Activated CD4-positive, alpha-beta memory T cell treated with anti-CD3 and anti-CD28 coated beads, Interleukin-2, amount 10 ng/mL, durations not matched to agents 7 days and 5 days (primary cell): ENCODE results near the gene GLIS1. TPM values are rescaled to one million over a fixed set of nuclear protein-coding genes. Genes with fewer than 3 reads are reported as not detected.

Experiments used
- CTCF ChIA-PET: fragments of 350-600 bp; sonication (Branson Sonifier 250); formaldehyde crosslinking; loops from one replicate; lab custom pipeline; 2021; ENCODE audit warnings: antibody characterized with exemption, inconsistent platforms; lab: Charles Lee
- POLR2A ChIA-PET: fragments of 350-600 bp; sonication (Branson Sonifier 250); formaldehyde crosslinking; loops from one replicate; lab custom pipeline; 2021; ENCODE audit warnings: antibody characterized with exemption; lab: Charles Lee
- DNase-seq: peaks from one replicate; pipeline ENCODE4 v3.0.0-alpha.2; 2020
- H3K27ac Mint-ChIP-seq: one replicate; pipeline ENCODE4 v1.8.0; 2021; ENCODE audit warnings: mild to moderate bottlenecking, mixed read lengths
- H3K27me3 Mint-ChIP-seq: one replicate; pipeline ENCODE4 v1.8.0; 2021; ENCODE audit warnings: mixed read lengths
- H3K36me3 Mint-ChIP-seq: one replicate; pipeline ENCODE4 v1.8.0; 2021; ENCODE audit warnings: low read depth, mixed read lengths
- H3K4me1 Mint-ChIP-seq: one replicate; pipeline ENCODE4 v1.8.0; 2021; ENCODE audit warnings: mixed read lengths
- H3K4me3 Mint-ChIP-seq: one replicate; pipeline ENCODE4 v1.8.0; 2021; ENCODE audit warnings: mild to moderate bottlenecking, mixed read lengths
- H3K9me3 Mint-ChIP-seq: one replicate; pipeline ENCODE4 v1.8.0; 2021; ENCODE audit warnings: mixed read lengths
- total RNA-seq, 2 experiments: library from RNA; stranded (reverse); gene quantifications; one replicate each; pipeline ENCODE4 v1.2.3, GENCODE V29; 2021

Gene GLIS1
- total RNA-seq, 2 experiments from 2014 or later: not detected

DNA sequence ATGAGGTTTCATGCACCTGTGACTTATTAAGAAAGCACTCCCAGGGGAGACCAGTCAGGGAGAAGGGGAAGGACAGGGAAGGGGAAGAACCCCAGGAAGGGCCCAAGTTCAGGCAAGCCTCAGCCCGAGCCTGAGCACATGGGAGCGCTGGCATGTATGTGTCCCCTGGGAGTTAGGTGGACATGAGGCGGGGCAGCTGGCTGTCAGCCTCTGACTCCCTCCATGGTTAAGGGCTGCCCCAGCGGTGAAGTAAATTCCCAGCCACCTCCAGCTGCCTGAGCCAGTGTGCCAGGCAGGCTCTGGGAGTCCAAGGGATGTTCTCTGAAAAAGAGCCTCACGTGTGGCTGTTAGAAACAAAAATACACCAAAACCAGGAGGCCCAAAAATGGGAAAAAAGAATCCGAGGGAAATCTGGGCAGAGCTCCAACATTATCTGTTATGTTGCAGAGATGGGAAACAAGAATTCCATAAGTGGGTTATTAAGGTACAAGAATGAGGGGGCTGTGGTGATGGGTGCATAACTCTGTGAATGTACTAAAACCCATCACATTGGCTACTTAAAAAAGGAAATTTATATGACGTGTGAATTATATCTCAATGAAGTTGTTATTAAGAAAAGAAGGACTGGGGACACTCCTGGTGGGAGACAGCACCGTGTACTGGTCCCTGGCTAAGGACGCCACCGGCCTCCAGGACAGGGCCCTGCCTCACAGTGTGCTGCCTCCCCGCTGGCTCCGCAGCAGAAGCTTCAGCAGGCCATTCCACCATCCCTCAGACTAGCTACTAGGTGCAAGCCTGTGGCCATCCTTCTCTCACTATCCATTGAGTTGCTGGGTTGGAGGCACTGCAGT is 261.1 kb downstream of the GLIS1 start:
- CTCF ChIA-PET: no interaction called here
- H3K27me3 Mint-ChIP-seq: peaks cover 5% of the 10 kb centered on the region
- H3K9me3 Mint-ChIP-seq: no peaks in the 10 kb centered on the region
- H3K4me1 Mint-ChIP-seq: no peaks in the 10 kb centered on the region
- no peak overlapping the region for H3K27ac Mint-ChIP-seq
- POLR2A ChIA-PET: no interaction called here
- H3K4me3 Mint-ChIP-seq: no peak overlapping the region
- no peak for DNase-seq
- H3K36me3 Mint-ChIP-seq: no peaks in the 10 kb centered on the region

- H3K27me3 Mint-ChIP-seq: peaks cover 5% of the 10 kb centered on the region
Observed at GRCh38 chr1:53476579-53476978, 262.4 kb downstream of the GLIS1 start.

DNA sequence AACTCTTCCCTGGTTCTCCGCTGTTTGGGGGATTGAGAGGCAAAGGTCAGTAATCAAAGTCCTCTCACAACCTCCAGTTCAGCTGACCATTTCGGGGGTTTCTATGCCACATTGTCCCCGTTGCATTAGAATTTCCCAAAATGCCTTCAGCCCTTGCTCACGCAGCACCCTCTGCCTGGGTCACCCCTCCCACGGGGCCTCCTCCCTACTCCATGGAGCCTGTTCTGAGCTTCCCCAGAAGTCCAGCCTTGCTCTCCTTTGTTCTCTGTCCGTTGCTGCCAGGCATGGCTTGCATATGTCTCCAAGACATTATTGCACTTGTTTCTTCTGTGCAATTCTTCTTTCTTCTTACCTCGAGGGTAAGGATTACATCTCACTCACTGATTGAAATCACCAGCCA is 263.3 kb downstream of the GLIS1 start:
- Mint-ChIP-seq H3K27me3 (peaks cover 5% of the 10 kb centered on the region), H3K36me3 (no peaks in the 10 kb centered on the region), H3K4me3 (no peak overlapping the region), H3K9me3 (no peaks in the 10 kb centered on the region), H3K27ac (no peak overlapping the region), H3K4me1 (no peaks in the 10 kb centered on the region)
- POLR2A ChIA-PET: no interaction called here
- CTCF ChIA-PET: no interaction called here
- no peak for DNase-seq

More at GRCh38 chr1:53476579-53476978, 262.4 kb downstream of the GLIS1 start:
- ChIA-PET POLR2A (no interaction called here), CTCF (no interaction called here)
- Mint-ChIP-seq H3K4me1 (no peaks in the 10 kb centered on the region), H3K4me3 (no peak overlapping the region), H3K27ac (no peak overlapping the region), H3K36me3 (no peaks in the 10 kb centered on the region), H3K9me3 (no peaks in the 10 kb centered on the region)
- no peak for DNase-seq

DNA sequence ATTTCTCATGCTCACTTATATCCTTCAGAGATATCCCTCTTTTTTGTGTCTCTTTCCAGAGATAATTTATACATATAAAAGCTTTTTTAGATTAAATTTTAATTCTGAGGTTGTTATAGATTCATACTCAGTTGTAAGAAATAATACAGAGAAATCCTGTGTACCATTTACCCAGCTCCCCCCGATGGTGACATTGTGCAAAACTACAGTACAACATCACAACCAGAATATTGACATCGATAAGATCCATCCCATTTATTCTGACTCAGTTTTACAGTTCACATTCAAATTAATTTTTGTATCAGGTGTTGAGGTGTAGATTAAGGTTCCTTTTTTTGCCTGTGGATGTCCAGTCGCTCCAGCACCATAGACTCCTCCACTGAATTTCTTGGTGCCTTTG is 265.5 kb downstream of the GLIS1 start:
- DNase-seq: no peak
- Mint-ChIP-seq H3K4me3 (no peak overlapping the region), H3K9me3 (no peaks in the 10 kb centered on the region), H3K27ac (no peak overlapping the region), H3K36me3 (no peaks in the 10 kb centered on the region), H3K27me3 (peaks cover 5% of the 10 kb centered on the region), H3K4me1 (no peaks in the 10 kb centered on the region)
- ChIA-PET CTCF (interaction anchor here (0.6 to 1.3 kb wide), 7 partner anchors 9 to 195 kb away, joined by 3 to 6 read pairs (median 3); no protein-coding TSS in a partner anchor), POLR2A (no interaction called here)

DNA sequence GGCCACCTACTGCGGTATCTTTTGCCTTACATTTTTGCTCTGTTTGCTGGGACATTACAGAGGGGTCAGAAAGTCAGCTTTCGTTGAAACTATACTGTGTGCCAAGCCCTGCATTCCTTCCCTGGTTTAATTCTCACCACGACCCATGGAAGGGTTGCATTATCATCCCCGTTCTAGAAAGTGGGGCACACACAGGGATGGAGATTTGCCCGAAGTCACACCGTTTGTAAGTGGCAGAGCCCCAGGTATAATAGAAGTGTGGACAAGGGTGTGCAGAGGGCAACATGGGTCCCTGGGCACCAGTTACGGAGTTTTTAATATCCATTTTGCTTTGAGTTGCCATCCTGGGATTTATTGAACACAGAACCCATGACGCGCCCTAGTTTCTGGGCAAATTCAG is 268.0 kb downstream of the GLIS1 start:
- no peaks in the 10 kb centered on the region for H3K36me3 Mint-ChIP-seq
- H3K27me3 Mint-ChIP-seq: peaks cover 3% of the 10 kb centered on the region
- ChIA-PET POLR2A (no interaction called here), CTCF (no interaction called here)
- no peak overlapping the region for H3K27ac Mint-ChIP-seq
- DNase-seq: no peak
- no peak overlapping the region for H3K4me3 Mint-ChIP-seq
- no peaks in the 10 kb centered on the region for H3K4me1 Mint-ChIP-seq
- H3K9me3 Mint-ChIP-seq: no peaks in the 10 kb centered on the region

DNA sequence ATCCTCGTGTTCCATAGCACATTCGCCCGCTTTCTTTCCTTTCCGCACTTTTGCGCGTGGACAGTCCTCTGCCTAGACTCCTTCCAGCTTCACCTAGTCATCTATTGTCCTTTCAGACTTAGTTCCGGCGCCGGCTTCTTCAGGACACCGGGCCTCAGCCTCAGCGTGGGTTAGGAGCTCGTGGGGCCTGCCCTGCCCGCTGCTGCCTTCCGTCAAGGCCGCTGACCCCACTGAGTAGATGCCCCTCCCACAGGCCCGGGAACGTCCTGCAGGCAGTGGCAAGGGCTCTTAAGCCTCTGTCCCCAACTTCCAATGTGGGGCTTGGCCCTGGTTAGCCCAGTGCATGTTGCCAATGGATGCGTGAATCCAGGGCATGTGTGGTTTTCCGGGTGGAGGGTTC is 268.4 kb downstream of the GLIS1 start:
- Mint-ChIP-seq H3K9me3 (no peaks in the 10 kb centered on the region), H3K4me3 (no peak overlapping the region), H3K27ac (no peak overlapping the region), H3K36me3 (no peaks in the 10 kb centered on the region), H3K4me1 (no peaks in the 10 kb centered on the region), H3K27me3 (no peaks in the 10 kb centered on the region)
- CTCF ChIA-PET: no interaction called here
- no peak for DNase-seq
- POLR2A ChIA-PET: no interaction called here

GRCh38 chr1:53470155-53470554 is 268.8 kb downstream of the GLIS1 start:
- H3K27me3 Mint-ChIP-seq: no peaks in the 10 kb centered on the region
- no peak for DNase-seq
- ChIA-PET CTCF (no interaction called here), POLR2A (no interaction called here)
- no peaks in the 10 kb centered on the region for H3K4me1 Mint-ChIP-seq
- no peaks in the 10 kb centered on the region for H3K36me3 Mint-ChIP-seq
- H3K9me3 Mint-ChIP-seq: no peaks in the 10 kb centered on the region
- no peak overlapping the region for H3K4me3 Mint-ChIP-seq
- no peak overlapping the region for H3K27ac Mint-ChIP-seq

GRCh38 chr1:53469373-53469772 is 269.6 kb downstream of the GLIS1 start:
- CTCF ChIA-PET: no interaction called here
- POLR2A ChIA-PET: no interaction called here
- Mint-ChIP-seq H3K27ac (no peak overlapping the region), H3K4me1 (no peaks in the 10 kb centered on the region), H3K36me3 (no peaks in the 10 kb centered on the region), H3K27me3 (no peaks in the 10 kb centered on the region), H3K4me3 (no peak overlapping the region), H3K9me3 (no peaks in the 10 kb centered on the region)
- no peak for DNase-seq

DNA sequence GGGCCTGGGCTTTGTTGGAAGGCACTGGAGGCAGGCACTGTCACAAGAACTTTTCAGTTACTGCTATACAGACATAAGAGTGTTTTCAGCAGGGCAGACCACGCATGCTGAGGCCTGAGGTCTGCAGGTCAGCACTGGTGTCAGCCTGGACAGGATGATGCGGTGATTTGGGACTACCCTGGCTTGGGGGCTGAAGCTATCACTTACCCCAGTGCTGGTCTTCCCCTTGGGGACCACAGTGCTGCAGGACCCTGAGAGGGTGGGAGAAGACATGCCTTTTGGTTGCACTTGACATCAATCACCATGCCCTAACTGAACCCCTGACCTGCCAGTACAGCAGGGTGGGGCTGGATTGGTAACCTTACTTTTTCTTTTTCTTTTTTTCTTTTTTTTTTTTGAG is 270.6 kb downstream of the GLIS1 start:
- Mint-ChIP-seq H3K4me3 (no peak overlapping the region), H3K27ac (no peak overlapping the region), H3K9me3 (no peaks in the 10 kb centered on the region), H3K4me1 (no peaks in the 10 kb centered on the region), H3K27me3 (no peaks in the 10 kb centered on the region), H3K36me3 (no peaks in the 10 kb centered on the region)
- no peak for DNase-seq
- ChIA-PET POLR2A (no interaction called here), CTCF (no interaction called here)

DNA sequence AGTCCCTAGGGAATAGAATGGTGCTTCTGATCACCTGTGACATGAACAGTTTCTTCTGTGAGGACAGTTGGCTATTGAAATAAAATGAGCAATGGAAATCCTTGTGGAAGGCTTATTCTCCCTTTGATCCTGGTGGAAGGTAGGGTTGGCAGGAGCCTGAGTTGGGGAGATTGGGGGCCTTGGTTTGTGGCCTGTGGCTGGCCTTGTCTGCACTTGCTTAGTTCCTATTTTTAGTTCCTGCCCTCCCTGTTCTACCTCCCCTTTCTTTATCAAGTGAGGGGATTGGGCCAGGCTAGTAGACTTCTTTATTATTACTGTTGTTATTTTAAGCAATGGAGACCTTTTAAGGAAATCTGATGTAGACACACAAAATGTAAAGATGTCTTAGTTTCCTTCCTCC is 271.6 kb downstream of the GLIS1 start:
- no peaks in the 10 kb centered on the region for H3K4me1 Mint-ChIP-seq
- no peaks in the 10 kb centered on the region for H3K27me3 Mint-ChIP-seq
- H3K27ac Mint-ChIP-seq: no peak overlapping the region
- H3K36me3 Mint-ChIP-seq: no peaks in the 10 kb centered on the region
- DNase-seq: no peak
- H3K4me3 Mint-ChIP-seq: no peak overlapping the region
- H3K9me3 Mint-ChIP-seq: no peaks in the 10 kb centered on the region
- ChIA-PET CTCF (no interaction called here), POLR2A (no interaction called here)

DNA sequence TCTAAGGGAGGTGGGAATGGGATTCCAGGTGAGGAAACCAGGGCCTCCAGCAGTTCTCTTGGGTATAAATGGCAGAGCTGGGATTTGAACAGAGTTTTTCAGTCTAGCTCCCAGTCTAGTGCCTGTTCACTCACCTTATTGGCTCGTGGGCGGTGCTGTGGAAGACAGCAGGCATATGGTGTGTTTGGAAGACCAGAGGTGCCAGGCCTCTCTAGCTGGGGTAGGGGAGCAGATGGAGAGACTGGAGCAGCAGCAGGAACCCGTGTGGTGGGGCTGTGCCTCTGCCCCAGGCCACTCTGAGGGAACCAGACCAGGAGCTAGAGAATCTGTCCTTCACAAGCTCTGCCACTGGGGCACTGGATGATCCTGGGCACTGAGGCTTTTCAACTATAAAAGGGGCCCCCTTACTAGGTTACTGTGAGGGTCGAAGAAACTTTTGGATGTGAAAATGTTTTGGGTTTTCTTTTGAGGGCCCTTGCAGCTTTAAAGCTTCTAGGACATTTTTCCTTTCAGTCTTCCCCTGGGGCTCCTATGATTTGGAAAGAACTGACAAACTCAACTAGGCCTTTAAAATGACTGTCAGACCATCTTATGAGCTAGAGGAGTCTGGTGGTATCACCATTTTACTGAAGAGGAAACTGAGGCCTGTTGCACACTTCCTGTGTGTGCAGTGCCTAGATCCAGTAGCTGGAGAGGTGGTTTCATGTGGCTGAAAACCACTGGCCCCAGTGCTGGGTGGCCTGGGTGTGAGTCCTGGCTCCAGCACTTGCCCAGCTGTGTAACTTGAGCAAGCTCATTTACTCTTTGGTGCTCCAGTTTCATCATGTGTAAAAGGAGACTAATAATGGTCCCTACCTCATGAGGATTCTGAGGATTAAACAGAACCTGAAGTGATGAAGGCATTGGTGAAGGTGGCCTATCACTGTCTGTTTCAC is 273.7 kb downstream of the GLIS1 start:
- Mint-ChIP-seq H3K9me3 (no peaks in the 10 kb centered on the region), H3K27me3 (no peaks in the 10 kb centered on the region), H3K4me1 (no peaks in the 10 kb centered on the region), H3K27ac (no peak overlapping the region), H3K4me3 (no peak overlapping the region), H3K36me3 (no peaks in the 10 kb centered on the region)
- ChIA-PET POLR2A (no interaction called here), CTCF (interaction anchor here (0.7 to 1.7 kb wide), 8 partner anchors 8 to 289 kb away, joined by 3 to 6 read pairs (median 3); no protein-coding TSS in a partner anchor)
- no peak for DNase-seq

DNA sequence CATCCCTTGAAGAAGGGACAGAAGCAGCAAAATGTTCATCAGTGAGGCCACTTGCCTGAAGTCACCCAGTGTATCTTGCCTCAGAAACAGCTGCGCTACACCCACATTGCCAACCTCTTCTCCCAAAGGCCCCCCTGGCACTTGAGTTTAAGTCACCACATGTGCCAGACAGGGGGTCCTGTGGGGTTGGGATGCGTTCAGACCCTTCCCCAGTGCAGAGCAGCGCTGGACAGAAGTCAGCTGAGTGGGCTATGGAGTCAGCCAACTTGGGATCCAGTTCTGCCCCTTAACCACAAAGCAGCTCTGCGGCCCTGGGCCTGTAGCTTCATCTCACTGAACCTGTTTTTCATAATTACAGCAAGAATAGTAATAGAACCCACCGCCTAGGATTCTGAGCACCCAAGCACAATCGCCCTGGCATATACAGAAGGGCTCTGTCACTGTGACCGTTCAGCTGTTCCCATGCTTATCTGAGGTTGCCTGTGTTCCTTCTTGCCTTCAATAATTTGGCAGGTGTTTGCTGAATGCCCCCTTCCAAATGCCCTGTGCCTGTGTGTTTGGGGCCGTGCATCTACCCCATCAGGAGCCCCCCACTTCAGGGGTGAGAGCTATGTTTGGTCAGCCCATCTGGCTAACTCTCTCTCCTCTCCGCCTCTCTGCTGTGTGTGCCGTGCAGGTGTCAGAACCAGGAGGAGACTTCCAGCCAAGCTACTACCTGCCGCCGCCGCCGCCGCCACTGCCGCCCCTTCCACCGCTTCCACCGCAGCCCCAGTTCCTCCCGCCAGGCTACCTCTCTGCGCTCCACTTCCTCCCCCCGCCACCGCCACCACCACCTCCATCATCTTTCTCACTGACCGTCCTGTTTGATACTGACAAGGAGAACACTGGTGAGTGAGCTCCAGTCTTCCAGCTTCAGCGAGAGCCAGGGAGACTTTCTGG is 274.7 kb downstream of the GLIS1 start:
- ChIA-PET POLR2A (no interaction called here), CTCF (interaction anchor here (1.0 to 1.7 kb wide), 4 partner anchors 9 to 24 kb away, joined by 3 to 6 read pairs (median 3); no protein-coding TSS in a partner anchor)
- Mint-ChIP-seq H3K27ac (no peak overlapping the region), H3K4me3 (no peak overlapping the region), H3K36me3 (no peaks in the 10 kb centered on the region), H3K4me1 (no peaks in the 10 kb centered on the region), H3K9me3 (no peaks in the 10 kb centered on the region), H3K27me3 (no peaks in the 10 kb centered on the region)
- no peak for DNase-seq
